ENCODE results near the gene F12. TPM values are rescaled to one million over a fixed set of nuclear protein-coding genes. Genes with fewer than 3 reads are reported as not detected.

The F12 gene
- total RNA-seq, 1 experiment from 2014 or later: 30.0 TPM

GRCh38 chr5:177374211-177374610 lies 35.2 kb downstream of the F12 start:
- intact Hi-C loops (cut with micrococcal nuclease): no loop called here
- ATAC-seq (no peak), DNase-seq (ENCODE audit: low read depth, low spot score) (no peak)
- no peak overlapping the region for H3K4me3 ChIP-seq (replicated peaks in 1 of 2; ENCODE audit: low read depth in 1 of 2, low read length in 2 of 2)
- ChIA-PET POLR2A (no interaction called here), CTCF (no interaction called here), RAD21 (ENCODE audit: low non-redundant PET in 1 of 2, low total read pairs in 2 of 2, uncharacterized antibody in 2 of 2, unreplicated experiment in 2 of 2) (no interaction called here)
- no peak overlapping the region for H2AFZ ChIP-seq (ENCODE audit: low read depth, low read length, poor library complexity, severe bottlenecking)
- H3K27me3 ChIP-seq (ENCODE audit: insufficient read depth, low read length): no peaks in the 10 kb centered on the region
- TF ChIP-seq TCF7L2 (IDR thresholded peaks at IDR 0.05; ENCODE audit: borderline replicate concordance, extremely low read depth, insufficient read depth, insufficient read length): no peak
- TF ChIP-seq MAX (IDR thresholded peaks at IDR 0.05): no peak
- TF ChIP-seq CBX3 (IDR thresholded peaks at IDR 0.05; ENCODE audit: low read depth): no peak
- no peak for TF ChIP-seq ZNF274 (IDR thresholded peaks at IDR 0.05; ENCODE audit: low read depth, low read length)
- no peak for TF ChIP-seq EZH2phosphoT487 (IDR thresholded peaks at IDR 0.05; ENCODE audit: borderline replicate concordance)
- peaks cover 12 to 31% of the 10 kb centered on the region in 2 experiments for H3K4me1 ChIP-seq (ENCODE audit: control insufficient read depth in 1 of 2, insufficient read depth in 2 of 2, low read length in 2 of 2)
- H3K9me3 ChIP-seq (ENCODE audit: control insufficient read depth in 1 of 2, insufficient read depth in 1 of 2, low read depth in 1 of 2, low read length in 2 of 2): no peaks in the 10 kb centered on the region
- no peaks in the 10 kb centered on the region for H3K9me2 ChIP-seq (ENCODE audit: insufficient read depth)
- H3K79me2 ChIP-seq (ENCODE audit: insufficient read depth, low read length): no peaks in the 10 kb centered on the region
- H3K36me3 ChIP-seq (ENCODE audit: control insufficient read depth in 1 of 2, insufficient read depth in 2 of 2, low read length in 2 of 2): no peaks in the 10 kb centered on the region
- no peak overlapping the region for H3K4me2 ChIP-seq (ENCODE audit: low read length)
- no peaks in the 10 kb centered on the region for H4K20me1 ChIP-seq (ENCODE audit: insufficient read depth)
- H3K9ac ChIP-seq (ENCODE audit: low read length): no peak overlapping the region
- BruUV-seq (replicated peaks): no TSS peak
- H3K27ac ChIP-seq (ENCODE audit: low read depth, low read length): no peak overlapping the region

GRCh38 chr5:177373806-177374205 lies 35.6 kb downstream of the F12 start:
- no peaks in the 10 kb centered on the region for H4K20me1 ChIP-seq (ENCODE audit: insufficient read depth)
- H3K4me2 ChIP-seq (ENCODE audit: low read length): no peak overlapping the region
- no peaks in the 10 kb centered on the region for H3K27me3 ChIP-seq (ENCODE audit: insufficient read depth, low read length)
- TF ChIP-seq EZH2phosphoT487 (IDR thresholded peaks at IDR 0.05; ENCODE audit: borderline replicate concordance) (no peak), ZFX (IDR thresholded peaks at IDR 0.05) (no peak), REST (IDR thresholded peaks at IDR 0.05; ENCODE audit: low read depth) (no peak), RAD21 (IDR thresholded peaks at IDR 0.05; ENCODE audit: low read depth) (no peak), TCF7L2 (IDR thresholded peaks at IDR 0.05; ENCODE audit: borderline replicate concordance, extremely low read depth, insufficient read depth, insufficient read length) (no peak), MAX (IDR thresholded peaks at IDR 0.05) (no peak), ZBTB33 (IDR thresholded peaks at IDR 0.05; ENCODE audit: extremely low read depth, insufficient replicate concordance, low read length) (no peak), CTCF (IDR thresholded peaks at IDR 0.05 in 2 of 3, conservative IDR thresholded peaks at IDR 0.05 in 1 of 3; ENCODE audit: borderline replicate concordance in 1 of 3, insufficient read depth in 1 of 3, low read depth in 2 of 3, low read length in 2 of 3) (no peak), SIN3A (IDR thresholded peaks at IDR 0.05; ENCODE audit: low read depth) (no peak)
- DNase-seq (ENCODE audit: low read depth, low spot score) (no peak), ATAC-seq (no peak)
- intact Hi-C loops (cut with micrococcal nuclease): no loop called here
- no peak overlapping the region for H3K27ac ChIP-seq (ENCODE audit: low read depth, low read length)
- no peaks in the 10 kb centered on the region for H3K9me3 ChIP-seq (ENCODE audit: control insufficient read depth in 1 of 2, insufficient read depth in 1 of 2, low read depth in 1 of 2, low read length in 2 of 2)
- ChIA-PET POLR2A (no interaction called here), RAD21 (ENCODE audit: low non-redundant PET in 1 of 2, low total read pairs in 2 of 2, uncharacterized antibody in 2 of 2, unreplicated experiment in 2 of 2) (no interaction called here), CTCF (no interaction called here)
- no peak overlapping the region for H3K9ac ChIP-seq (ENCODE audit: low read length)
- no TSS peak for BruUV-seq (replicated peaks)
- H3K4me1 ChIP-seq (ENCODE audit: control insufficient read depth in 1 of 2, insufficient read depth in 2 of 2, low read length in 2 of 2): peaks cover 14 to 31% of the 10 kb centered on the region in 2 experiments
- no peak overlapping the region for H2AFZ ChIP-seq (ENCODE audit: low read depth, low read length, poor library complexity, severe bottlenecking)
- H3K36me3 ChIP-seq (ENCODE audit: control insufficient read depth in 1 of 2, insufficient read depth in 2 of 2, low read length in 2 of 2): no peaks in the 10 kb centered on the region
- no peaks in the 10 kb centered on the region for H3K9me2 ChIP-seq (ENCODE audit: insufficient read depth)
- H3K4me3 ChIP-seq (replicated peaks in 1 of 2; ENCODE audit: low read depth in 1 of 2, low read length in 2 of 2): no peak overlapping the region
- no peaks in the 10 kb centered on the region for H3K79me2 ChIP-seq (ENCODE audit: insufficient read depth, low read length)
